ENCODE results near the gene SYNJ2. TPM values are rescaled to one million over a fixed set of nuclear protein-coding genes. Genes with fewer than 3 reads are reported as not detected.
A peak's percentile ranks its signal among the peaks of the same experiment; 100 is the strongest.
"Not testable (repeated sequence)": the region's sequence is repeated elsewhere in the genome, so short reads cannot be mapped to it uniquely, and the experiment has no call there.

The SYNJ2 gene, protein sequence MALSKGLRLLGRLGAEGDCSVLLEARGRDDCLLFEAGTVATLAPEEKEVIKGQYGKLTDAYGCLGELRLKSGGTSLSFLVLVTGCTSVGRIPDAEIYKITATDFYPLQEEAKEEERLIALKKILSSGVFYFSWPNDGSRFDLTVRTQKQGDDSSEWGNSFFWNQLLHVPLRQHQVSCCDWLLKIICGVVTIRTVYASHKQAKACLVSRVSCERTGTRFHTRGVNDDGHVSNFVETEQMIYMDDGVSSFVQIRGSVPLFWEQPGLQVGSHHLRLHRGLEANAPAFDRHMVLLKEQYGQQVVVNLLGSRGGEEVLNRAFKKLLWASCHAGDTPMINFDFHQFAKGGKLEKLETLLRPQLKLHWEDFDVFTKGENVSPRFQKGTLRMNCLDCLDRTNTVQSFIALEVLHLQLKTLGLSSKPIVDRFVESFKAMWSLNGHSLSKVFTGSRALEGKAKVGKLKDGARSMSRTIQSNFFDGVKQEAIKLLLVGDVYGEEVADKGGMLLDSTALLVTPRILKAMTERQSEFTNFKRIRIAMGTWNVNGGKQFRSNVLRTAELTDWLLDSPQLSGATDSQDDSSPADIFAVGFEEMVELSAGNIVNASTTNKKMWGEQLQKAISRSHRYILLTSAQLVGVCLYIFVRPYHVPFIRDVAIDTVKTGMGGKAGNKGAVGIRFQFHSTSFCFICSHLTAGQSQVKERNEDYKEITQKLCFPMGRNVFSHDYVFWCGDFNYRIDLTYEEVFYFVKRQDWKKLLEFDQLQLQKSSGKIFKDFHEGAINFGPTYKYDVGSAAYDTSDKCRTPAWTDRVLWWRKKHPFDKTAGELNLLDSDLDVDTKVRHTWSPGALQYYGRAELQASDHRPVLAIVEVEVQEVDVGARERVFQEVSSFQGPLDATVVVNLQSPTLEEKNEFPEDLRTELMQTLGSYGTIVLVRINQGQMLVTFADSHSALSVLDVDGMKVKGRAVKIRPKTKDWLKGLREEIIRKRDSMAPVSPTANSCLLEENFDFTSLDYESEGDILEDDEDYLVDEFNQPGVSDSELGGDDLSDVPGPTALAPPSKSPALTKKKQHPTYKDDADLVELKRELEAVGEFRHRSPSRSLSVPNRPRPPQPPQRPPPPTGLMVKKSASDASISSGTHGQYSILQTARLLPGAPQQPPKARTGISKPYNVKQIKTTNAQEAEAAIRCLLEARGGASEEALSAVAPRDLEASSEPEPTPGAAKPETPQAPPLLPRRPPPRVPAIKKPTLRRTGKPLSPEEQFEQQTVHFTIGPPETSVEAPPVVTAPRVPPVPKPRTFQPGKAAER (N-terminal part only)
- 10 to 100 TPM in 2 of 3 donors, 1 to 10 TPM in 1; 9.5 to 10.3 (median 10.3) TPM for polyA plus RNA-seq (ENCODE audit: insufficient read length in 3 of 3)

GRCh38 chr6:157981395-157982101 is at the start of gene SYNJ2:
SYNJ2 (plus strand) TSS chr6:157981863; CDS start chr6:157981962, 99 bp downstream.
- DNase-seq (ENCODE audit: low read depth in 3 of 3, low spot score in 2 of 3), result peak in 1 of 3 donors; percentile 61

- no peak for DNase-seq (ENCODE audit: low read depth in 3 of 3, low spot score in 2 of 3)
Observed at GRCh38 chr6:157935786-157936185, 45.9 kb upstream of the SYNJ2 start.

- no peak for DNase-seq (ENCODE audit: low read depth in 3 of 3, low spot score in 2 of 3)
Observed at GRCh38 chr6:157937318-157937717, 44.3 kb upstream of the SYNJ2 start.

DNA sequence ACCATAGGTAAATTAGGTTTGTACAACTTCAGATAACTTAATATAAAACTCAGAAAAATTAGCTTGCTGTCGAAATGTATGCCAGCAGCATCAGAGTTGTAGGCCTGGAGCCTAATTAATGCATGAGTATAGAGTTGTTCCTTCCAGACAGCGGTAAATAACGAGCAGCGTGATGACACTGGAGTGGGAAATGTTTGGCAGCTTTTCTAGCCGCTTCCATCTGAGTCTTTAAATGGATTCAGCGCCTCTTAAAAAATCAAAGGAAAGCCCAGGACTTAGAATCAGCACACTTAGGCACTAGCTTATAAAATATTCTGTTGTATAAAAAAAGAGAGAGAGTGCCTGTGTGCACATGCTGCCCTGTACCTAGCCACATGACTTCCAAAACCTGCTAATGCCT is 43.7 kb upstream of the SYNJ2 start:
- DNase-seq (ENCODE audit: low read depth in 3 of 3, low spot score in 2 of 3), result no peak

DNA sequence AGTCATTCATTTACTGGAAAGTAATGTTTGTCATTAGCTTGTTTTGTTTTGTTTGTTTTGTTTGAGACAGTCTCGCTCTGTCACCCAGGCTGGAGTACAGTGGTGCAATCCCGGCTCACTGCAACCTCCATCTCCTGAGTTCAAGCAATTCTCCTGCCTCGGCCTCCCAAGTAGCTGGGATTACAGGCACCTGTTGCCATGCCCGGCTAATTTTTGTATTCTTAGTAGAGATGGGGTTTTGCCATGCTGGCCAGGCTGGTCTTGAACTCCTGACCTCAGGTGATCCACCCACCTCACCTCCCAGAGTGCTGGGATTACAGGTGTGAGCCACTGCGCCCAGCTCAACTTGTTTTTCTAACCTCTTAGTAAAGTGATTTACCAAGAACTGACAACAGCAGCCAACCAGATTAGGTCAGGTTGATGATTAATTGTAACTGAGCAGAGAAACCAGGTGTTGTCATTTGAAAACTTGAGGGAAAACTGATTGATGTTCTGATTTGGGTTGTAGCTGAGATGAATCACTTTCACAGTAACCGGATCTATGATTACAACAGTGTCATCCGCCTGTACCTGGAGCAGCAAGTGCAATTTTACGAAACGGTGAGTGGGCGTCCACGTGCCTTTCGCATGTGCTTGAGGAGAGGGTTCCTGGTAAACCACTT is 41.2 kb upstream of the SYNJ2 start:
- not testable (repeated sequence) for DNase-seq (ENCODE audit: low read depth in 3 of 3, low spot score in 2 of 3)

GRCh38 chr6:157941101-157941863 is 40.4 kb upstream of the SYNJ2 start:
- no peak for DNase-seq (ENCODE audit: low read depth in 3 of 3, low spot score in 2 of 3)

GRCh38 chr6:157942351-157942750 is 39.3 kb upstream of the SYNJ2 start:
- DNase-seq (ENCODE audit: low read depth in 3 of 3, low spot score in 2 of 3), result no peak

GRCh38 chr6:157943249-157943963 is 38.3 kb upstream of the SYNJ2 start:
- no peak for DNase-seq (ENCODE audit: low read depth in 3 of 3, low spot score in 2 of 3)

DNA sequence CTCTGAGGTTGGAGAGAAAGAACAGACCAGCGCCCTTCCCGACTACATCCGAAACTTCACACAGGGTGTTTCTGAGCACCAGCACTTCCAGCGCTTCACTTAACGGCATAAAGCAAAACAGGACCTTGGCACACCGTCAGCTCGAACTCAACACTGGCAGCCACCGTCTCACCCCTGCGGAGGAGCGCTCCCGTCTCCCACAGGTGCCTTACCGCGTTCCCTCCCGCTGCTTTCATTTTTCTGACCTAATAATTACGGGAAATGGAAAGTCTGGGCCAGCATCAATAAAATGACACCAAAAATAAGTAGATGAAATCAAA is 37.7 kb upstream of the SYNJ2 start:
- no peak for DNase-seq (ENCODE audit: low read depth in 3 of 3, low spot score in 2 of 3)

GRCh38 chr6:157944983-157945931 is 36.4 kb upstream of the SYNJ2 start:
- no peak for DNase-seq (ENCODE audit: low read depth in 3 of 3, low spot score in 2 of 3)

GRCh38 chr6:157946053-157946617 is 35.5 kb upstream of the SYNJ2 start:
- no peak for DNase-seq (ENCODE audit: low read depth in 3 of 3, low spot score in 2 of 3)

- no peak for DNase-seq (ENCODE audit: low read depth in 3 of 3, low spot score in 2 of 3)
Observed at GRCh38 chr6:157946865-157947532, 34.7 kb upstream of the SYNJ2 start.

- DNase-seq (ENCODE audit: low read depth in 3 of 3, low spot score in 2 of 3), result not testable (repeated sequence)
Observed at GRCh38 chr6:157950899-157951298, 30.8 kb upstream of the SYNJ2 start.

DNA sequence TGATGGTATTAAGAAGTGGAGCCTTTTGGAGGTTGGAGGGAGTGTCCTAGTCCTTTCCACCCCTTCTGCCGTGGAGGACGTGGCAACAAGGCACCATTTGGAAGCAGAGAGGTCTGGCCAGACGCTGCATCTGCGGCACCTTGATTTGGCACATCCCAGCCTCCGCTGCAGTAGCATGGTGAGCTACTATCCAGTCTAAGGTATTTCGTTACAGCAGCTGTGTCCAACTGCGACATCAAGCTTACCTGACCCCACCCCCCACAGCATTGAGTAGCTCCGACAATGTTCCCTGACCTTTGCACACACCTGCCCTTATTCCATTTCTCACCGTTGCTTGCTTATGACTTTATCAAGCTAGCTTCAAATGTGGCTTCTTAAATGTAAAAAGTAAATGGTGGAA is 29.8 kb upstream of the SYNJ2 start:
- DNase-seq (ENCODE audit: low read depth in 3 of 3, low spot score in 2 of 3), result no peak

GRCh38 chr6:157952861-157953351 is 28.8 kb upstream of the SYNJ2 start:
- no peak for DNase-seq (ENCODE audit: low read depth in 3 of 3, low spot score in 2 of 3)

GRCh38 chr6:157953580-157954091 is 28.0 kb upstream of the SYNJ2 start:
- no peak for DNase-seq (ENCODE audit: low read depth in 3 of 3, low spot score in 2 of 3)
